ENCODE data around the gene PPP1R3G. TPM values are rescaled to one million over a fixed set of nuclear protein-coding genes. Genes with fewer than 3 reads are reported as not detected.

Gene PPP1R3G
- total and polyA plus RNA-seq, 2 of the 13 experiments (the other 11 are each of a cell fraction or from before 2014, with no cell fraction given): 1.2 to 1.3 TPM

GRCh38 chr6:5061152-5061551 is 24.0 kb upstream of the PPP1R3G start (continued):
- TF ChIP-seq HOMEZ (CRISPR knock-in tag; IDR thresholded peaks at IDR 0.05; ENCODE audit: low read depth) (peak; percentile 69; the same call in 1 of the 2 replicates), IRF9 (CRISPR knock-in tag; IDR thresholded peaks at IDR 0.05; ENCODE audit: borderline replicate concordance) (no peak), ZNF878 (CRISPR knock-in tag; IDR thresholded peaks at IDR 0.05) (peak; percentile 38; the same call in 1 of the 2 replicates), CC2D1A (CRISPR knock-in tag; IDR thresholded peaks at IDR 0.05) (no peak), DPF2 (CRISPR knock-in tag; IDR thresholded peaks at IDR 0.05; ENCODE audit: borderline replicate concordance, low read depth) (0 out of 2 replicates have a peak, but pooled peaks have one; percentile 39), PCBP1 (IDR thresholded peaks at IDR 0.05; ENCODE audit: borderline replicate concordance, low read depth, low read length) (no peak), NCOA1 (CRISPR knock-in tag; IDR thresholded peaks at IDR 0.05) (peak; percentile 67; the same call in 1 of the 2 replicates), RBM39 (IDR thresholded peaks at IDR 0.05; ENCODE audit: low read depth, low read length, poor library complexity, severe bottlenecking) (no peak), KAT2B (IDR thresholded peaks at IDR 0.05; ENCODE audit: borderline replicate concordance, low read depth, low read length) (no peak), SNRNP70 (IDR thresholded peaks at IDR 0.05; ENCODE audit: low read depth, low read length) (no peak), CHD4 (IDR thresholded peaks at IDR 0.05; ENCODE audit: borderline replicate concordance, low read length) (no peak), HMGA1 (CRISPR knock-in tag; conservative IDR thresholded peaks at IDR 0.05) (no peak), ZNF253 (CRISPR knock-in tag; IDR thresholded peaks at IDR 0.05; ENCODE audit: borderline replicate concordance) (no peak), SKI (IDR thresholded peaks at IDR 0.05; ENCODE audit: partially characterized antibody) (no peak), NR2C2 (CRISPR knock-in tag; IDR thresholded peaks at IDR 0.05; ENCODE audit: borderline replicate concordance) (peak; percentile 61), THAP11 (CRISPR knock-in tag; IDR thresholded peaks at IDR 0.05) (0 out of 2 replicates have a peak, but pooled peaks have one; percentile 23), TRIM24 (CRISPR knock-in tag; IDR thresholded peaks at IDR 0.05) (peak; percentile 73), ZSCAN12 (CRISPR knock-in tag; IDR thresholded peaks at IDR 0.05) (0 out of 2 replicates have a peak, but pooled peaks have one; percentile 35), BHLHE40 (IDR thresholded peaks at IDR 0.05; ENCODE audit: low read length) (peak; percentile 69), EHMT2 (IDR thresholded peaks at IDR 0.05; ENCODE audit: borderline replicate concordance, low read depth, low read length) (peak; percentile 17; the same call in 1 of the 2 replicates), ZNF777 (CRISPR knock-in tag; IDR thresholded peaks at IDR 0.05) (no peak)
- TF ChIP-seq, protein P1, sequence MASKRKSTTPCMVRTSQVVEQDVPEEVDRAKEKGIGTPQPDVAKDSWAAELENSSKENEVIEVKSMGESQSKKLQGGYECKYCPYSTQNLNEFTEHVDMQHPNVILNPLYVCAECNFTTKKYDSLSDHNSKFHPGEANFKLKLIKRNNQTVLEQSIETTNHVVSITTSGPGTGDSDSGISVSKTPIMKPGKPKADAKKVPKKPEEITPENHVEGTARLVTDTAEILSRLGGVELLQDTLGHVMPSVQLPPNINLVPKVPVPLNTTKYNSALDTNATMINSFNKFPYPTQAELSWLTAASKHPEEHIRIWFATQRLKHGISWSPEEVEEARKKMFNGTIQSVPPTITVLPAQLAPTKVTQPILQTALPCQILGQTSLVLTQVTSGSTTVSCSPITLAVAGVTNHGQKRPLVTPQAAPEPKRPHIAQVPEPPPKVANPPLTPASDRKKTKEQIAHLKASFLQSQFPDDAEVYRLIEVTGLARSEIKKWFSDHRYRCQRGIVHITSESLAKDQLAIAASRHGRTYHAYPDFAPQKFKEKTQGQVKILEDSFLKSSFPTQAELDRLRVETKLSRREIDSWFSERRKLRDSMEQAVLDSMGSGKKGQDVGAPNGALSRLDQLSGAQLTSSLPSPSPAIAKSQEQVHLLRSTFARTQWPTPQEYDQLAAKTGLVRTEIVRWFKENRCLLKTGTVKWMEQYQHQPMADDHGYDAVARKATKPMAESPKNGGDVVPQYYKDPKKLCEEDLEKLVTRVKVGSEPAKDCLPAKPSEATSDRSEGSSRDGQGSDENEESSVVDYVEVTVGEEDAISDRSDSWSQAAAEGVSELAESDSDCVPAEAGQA (IDR thresholded peaks at IDR 0.05; ENCODE audit: low read depth): no peak
- TF ChIP-seq, protein P1 (CRISPR knock-in tag; IDR thresholded peaks at IDR 0.05; ENCODE audit: borderline replicate concordance): no peak
